Adrenal gland (tissue), 12 donors: ENCODE results near the gene KANSL2. TPM values are rescaled to one million over a fixed set of nuclear protein-coding genes. Genes with fewer than 3 reads are reported as not detected.
"Not testable (repeated sequence)": the region's sequence is repeated elsewhere in the genome, so short reads cannot be mapped to it uniquely, and the experiment has no call there.

Source experiments
- DNase-seq, 7 donors: peaks; one replicate each; pipeline ENCODE4 v3.0.0-alpha.2; 2019 to 2020
- H3K27ac ChIP-seq, 5 donors: fragments of 200-600 bp; sonication (generic) in 4 of 5; 1 replicate in 3 of 5; 2 replicates in 2 of 5; pipeline versions ENCODE4 v1.5.1 to v1.8.0; 2016 to 2020; ENCODE audit warnings: mild to moderate bottlenecking in 1 of 5
- H3K27me3 ChIP-seq: fragments of 200-600 bp; 2 replicates; pipeline ENCODE4 v1.8.0; 2021
- H3K36me3 ChIP-seq, 2 donors: fragments of 200-600 bp; replicated peaks in 1 of 2; 1 replicate in 1 of 2; 2 replicates in 1 of 2; pipeline versions ENCODE4 v1.5.1 to v1.8.0; 2018 to 2022
- H3K4me1 ChIP-seq, 2 donors: fragments of 200-600 bp; replicated peaks in 1 of 2; 1 replicate in 1 of 2; 2 replicates in 1 of 2; pipeline versions ENCODE4 v1.5.1 to v1.8.0; 2018 to 2021
- H3K4me3 ChIP-seq, 4 donors: fragments of 200-600 bp; sonication (generic) in 3 of 4; one replicate each; pipeline ENCODE4 v1.5.1; 2016 to 2018
- H3K9me3 ChIP-seq, 3 donors: fragments of 200-600 bp; sonication (generic) in 1 of 3; replicated peaks in 1 of 3; 1 replicate in 2 of 3; 2 replicates in 1 of 3; pipeline versions ENCODE4 v1.5.1 to v1.8.0; 2016 to 2021
- POLR2A ChIP-seq, 2 donors: fragments of 450-650 bp; IDR thresholded peaks; one replicate each; pipeline ENCODE4 v1.6.1; 2017; ENCODE audit warnings: antibody characterized with exemption in 2 of 2, mild to moderate bottlenecking in 2 of 2, moderate library complexity in 1 of 2
- WGBS, 4 donors: extraction: QIAGEN DNeasy Blood & Tissue Kit in 2 of 4; methylation state at CpG; one replicate each; pipeline versions ENCODE4 v1.1.5 to v1.1.7; 2013 to 2017; 5-methylcytosine and 5-hydroxymethylcytosine counted together
- intact Hi-C, 2 donors: fragments of 100-400 bp; cut with DNase I; formaldehyde crosslinking; loops; one replicate each; pipeline versions ENCODE4 v1.14.1 to v1.15.0; 2022 to 2023
- polyA plus RNA-seq, 3 donors: library from polyadenylated mRNA; stranded (reverse); fragments of 200-250 nt in 2 of 3; fragments of 350-450 nt in 1 of 3; fragmentation: Illumina TruSeq in 1 of 3; extraction: RNeasy Lipid Tissue Mini Kit (QIAGEN cat#74804) in 1 of 3; gene quantifications; one replicate each; pipeline ENCODE4 v1.2.3, GENCODE V29; 2013 to 2014
- total RNA-seq, 9 donors: library from RNA; depleted of rRNA in 4 of 9; stranded (reverse); fragments of >200 nt in 4 of 9; fragments of 120-200 nt in 1 of 9; fragmentation: NEBNext Ultra II Directional in 1 of 9; extraction: Animal tissue kit (Norgen Biotek cat#: 25700) in 1 of 9; gene quantifications; one replicate each; pipeline versions ENCODE4 v1.1.0 to v1.2.4, GENCODE V29; 2013 to 2023
- TF ChIP-seq, protein P1 (sequence below), 6 experiments: fragments of 450-650 bp in 4 of 6; fragments of 200-600 bp in 2 of 6; sonication (generic) in 1 of 6; IDR thresholded peaks; 1 replicate in 5 of 6; 2 replicates in 1 of 6; pipeline versions ENCODE4 v1.5.1 to v1.8.0; 2016 to 2021; ENCODE audit warnings: antibody characterized with exemption in 6 of 6, mild to moderate bottlenecking in 2 of 6, moderate library complexity in 1 of 6
- donor health status: healthy with polysubstance abuse.
- donor health status: Bipolar disorder and iron deficiency.
- donor health status: DM: yes; HTN: yes; CAD: no.
- donor health status: DM: no; HTN: no; CAD: no.
- donor health status: DM: no; HTN: no; CAD: no.
- donor health status: DM: yes; HTN: yes; CAD: no.

Gene KANSL2
- total and polyA plus RNA-seq, 12 donors = 21.3 to 67.6 (median 26.9) TPM

DNA sequence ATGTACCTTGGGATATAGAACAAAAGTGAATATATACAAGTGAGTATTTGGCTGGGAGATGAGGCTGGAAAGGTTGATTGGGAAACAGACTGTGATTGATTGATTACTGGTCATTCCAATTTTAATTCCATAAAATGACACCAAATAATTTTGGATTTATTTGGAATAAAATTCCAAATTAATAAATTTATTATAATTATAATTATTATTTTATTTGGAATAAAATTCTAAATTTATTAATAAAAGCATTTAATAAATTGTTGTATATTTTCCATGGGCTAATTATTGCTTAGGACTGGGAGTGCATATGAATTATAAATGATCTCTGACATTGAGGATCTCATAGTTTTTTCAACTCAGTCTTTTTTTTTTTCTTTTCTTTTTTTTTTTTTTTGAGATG lies 51.7 kb downstream of the KANSL2 start:
- Histone ChIP-seq H3K27ac (no peak overlapping the region), H3K9me3 (no peaks in the 10 kb centered on the region), H3K4me3 (no peak overlapping the region), H3K27me3 (no peaks in the 10 kb centered on the region), H3K36me3 (no peaks in the 10 kb centered on the region), H3K4me1 (no peaks in the 10 kb centered on the region)
- intact Hi-C loops = no loop called here
- TF ChIP-seq, protein P1, sequence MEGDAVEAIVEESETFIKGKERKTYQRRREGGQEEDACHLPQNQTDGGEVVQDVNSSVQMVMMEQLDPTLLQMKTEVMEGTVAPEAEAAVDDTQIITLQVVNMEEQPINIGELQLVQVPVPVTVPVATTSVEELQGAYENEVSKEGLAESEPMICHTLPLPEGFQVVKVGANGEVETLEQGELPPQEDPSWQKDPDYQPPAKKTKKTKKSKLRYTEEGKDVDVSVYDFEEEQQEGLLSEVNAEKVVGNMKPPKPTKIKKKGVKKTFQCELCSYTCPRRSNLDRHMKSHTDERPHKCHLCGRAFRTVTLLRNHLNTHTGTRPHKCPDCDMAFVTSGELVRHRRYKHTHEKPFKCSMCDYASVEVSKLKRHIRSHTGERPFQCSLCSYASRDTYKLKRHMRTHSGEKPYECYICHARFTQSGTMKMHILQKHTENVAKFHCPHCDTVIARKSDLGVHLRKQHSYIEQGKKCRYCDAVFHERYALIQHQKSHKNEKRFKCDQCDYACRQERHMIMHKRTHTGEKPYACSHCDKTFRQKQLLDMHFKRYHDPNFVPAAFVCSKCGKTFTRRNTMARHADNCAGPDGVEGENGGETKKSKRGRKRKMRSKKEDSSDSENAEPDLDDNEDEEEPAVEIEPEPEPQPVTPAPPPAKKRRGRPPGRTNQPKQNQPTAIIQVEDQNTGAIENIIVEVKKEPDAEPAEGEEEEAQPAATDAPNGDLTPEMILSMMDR (IDR thresholded peaks at IDR 0.05) = no peak
- TF ChIP-seq POLR2A (IDR thresholded peaks at IDR 0.05) = no peak
- DNase-seq = no peak

DNA sequence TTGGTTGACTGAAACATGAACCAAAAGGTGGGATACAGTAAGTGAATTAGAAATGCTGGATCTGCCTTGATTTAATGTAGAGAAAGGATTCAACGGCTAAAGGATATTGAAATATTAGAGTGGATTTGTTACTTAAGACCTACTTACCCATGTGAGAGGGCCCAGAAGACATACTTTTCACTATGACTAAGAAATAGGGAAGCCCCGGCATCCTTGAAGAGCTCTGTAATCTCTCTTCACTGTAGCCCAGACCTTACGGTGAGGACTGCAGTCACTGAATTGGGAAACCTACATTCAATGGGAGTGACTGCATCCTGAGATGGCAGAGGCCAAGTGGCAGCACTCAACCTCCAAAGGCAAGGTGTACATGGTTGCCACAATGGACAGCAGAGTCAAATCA lies 52.5 kb downstream of the KANSL2 start:
- intact Hi-C loops = no loop called here
- no peak for DNase-seq
- H3K9me3 ChIP-seq = no peaks in the 10 kb centered on the region
- H3K36me3 ChIP-seq = no peaks in the 10 kb centered on the region
- no peaks in the 10 kb centered on the region for H3K4me1 ChIP-seq
- no peak overlapping the region for H3K27ac ChIP-seq
- no peak overlapping the region for H3K4me3 ChIP-seq
- no peaks in the 10 kb centered on the region for H3K27me3 ChIP-seq
- TF ChIP-seq POLR2A (IDR thresholded peaks at IDR 0.05) = no peak
- TF ChIP-seq, protein P1 (IDR thresholded peaks at IDR 0.05) = no peak
- WGBS, 4 donors = 85 to 93% (median 90%) methylated on average over 3 of the region's 3 CpGs

DNA sequence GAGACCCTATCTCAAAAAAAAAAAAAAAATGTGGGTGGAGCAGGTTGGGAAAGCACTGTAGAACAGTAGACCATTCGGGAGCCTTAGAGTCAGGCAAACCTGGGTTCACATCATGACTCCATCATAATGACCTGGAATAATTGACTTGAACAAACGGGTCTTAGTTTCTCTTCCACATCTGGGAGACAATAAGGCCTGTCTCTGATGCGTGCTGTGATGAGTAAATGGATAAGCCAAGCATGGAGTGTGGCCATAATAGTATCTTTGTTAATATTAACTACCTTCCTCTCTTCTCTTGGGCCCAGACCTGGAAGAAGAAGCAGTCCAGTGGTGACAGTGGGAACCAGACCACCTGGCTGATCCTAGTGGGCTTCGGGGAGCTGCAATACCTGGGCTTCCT lies 54.5 kb downstream of the KANSL2 start:
- intact Hi-C loops = no loop called here
- DNase-seq = no peak
- WGBS, 4 donors = 67 to 83% (median 77%) methylated on average over 4 of the region's 4 CpGs
- TF ChIP-seq, protein P1 (IDR thresholded peaks at IDR 0.05) = no peak
- TF ChIP-seq POLR2A (IDR thresholded peaks at IDR 0.05) = no peak
- no peak overlapping the region for H3K27ac ChIP-seq
- H3K36me3 ChIP-seq = no peaks in the 10 kb centered on the region
- H3K4me3 ChIP-seq = no peak overlapping the region
- H3K4me1 ChIP-seq = no peaks in the 10 kb centered on the region
- H3K27me3 ChIP-seq = no peaks in the 10 kb centered on the region
- no peaks in the 10 kb centered on the region for H3K9me3 ChIP-seq

DNA sequence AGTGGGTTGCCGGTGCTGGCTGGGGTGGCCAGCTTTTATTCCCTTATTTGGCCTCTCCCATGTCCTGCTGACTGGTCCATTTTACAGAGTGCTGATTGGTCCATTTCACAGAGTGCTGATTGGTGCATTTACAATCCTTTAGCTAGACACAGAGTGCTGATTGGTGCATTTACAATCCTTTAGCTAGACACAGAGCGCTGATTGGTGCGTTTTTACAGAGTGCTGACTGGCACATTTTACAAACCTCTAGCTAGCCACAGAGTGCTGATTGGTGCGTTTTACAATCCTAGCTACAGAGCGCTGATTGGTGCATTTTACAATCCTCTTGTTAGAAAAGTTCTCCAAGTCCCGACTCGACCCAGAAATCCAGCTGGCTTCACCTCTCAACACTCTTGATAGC lies 59.0 kb downstream of the KANSL2 start:
- H3K9me3 ChIP-seq, intact Hi-C loops, H3K4me3 ChIP-seq, H3K27ac ChIP-seq, DNase-seq, H3K36me3 ChIP-seq, H3K27me3 ChIP-seq, H3K4me1 ChIP-seq: not testable (repeated sequence)
- 84 to 92% (median 88%) methylated on average over 6 to 7 of the region's 7 CpGs for WGBS, 4 donors

DNA sequence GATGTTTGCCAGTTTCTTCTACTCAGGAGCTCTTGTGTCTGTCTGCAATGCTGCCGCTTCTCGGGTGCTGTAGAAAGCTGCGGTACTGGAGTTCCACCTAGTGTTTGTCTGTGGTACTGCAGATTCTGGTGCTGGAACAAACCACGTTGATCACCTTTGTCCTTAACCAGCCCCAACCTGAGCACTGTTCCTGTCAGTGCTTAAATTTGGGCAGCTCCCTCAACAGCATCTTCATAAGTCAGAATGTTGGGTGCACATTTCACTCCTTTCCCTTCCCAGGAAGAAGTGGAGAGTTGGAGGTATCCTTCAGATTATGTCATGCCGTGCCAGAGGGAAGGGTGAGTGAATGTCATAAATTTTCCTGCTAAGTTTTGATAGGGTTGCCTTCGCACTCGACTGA lies 63.5 kb downstream of the KANSL2 start:
- H3K27me3 ChIP-seq = peaks cover 9% of the 10 kb centered on the region
- TF ChIP-seq, protein P1 (IDR thresholded peaks at IDR 0.05) = peak; percentile 90 to 98 (median 94)
- TF ChIP-seq POLR2A (IDR thresholded peaks at IDR 0.05) = no peak
- intact Hi-C loops = loop anchor here (5.0 to 10.0 kb wide), 2 partner anchors 74 to 76 kb away; no protein-coding TSS in a partner anchor
- peak; percentile 65 to 89 (median 80) for DNase-seq
- H3K36me3 ChIP-seq = no peaks in the 10 kb centered on the region
- no peaks in the 10 kb centered on the region for H3K4me1 ChIP-seq
- WGBS, 4 donors = 8 to 10% (median 9%) methylated on average over 7 of the region's 7 CpGs
- no peak overlapping the region for H3K4me3 ChIP-seq
- H3K27ac ChIP-seq = no peak overlapping the region
- no peaks in the 10 kb centered on the region for H3K9me3 ChIP-seq
